Stimulated activated CD8-positive, alpha-beta memory T cell treated with anti-CD3 and anti-CD28 coated beads, Interleukin-7, amount 100 ng/mL, for 1 hour (primary cell): ENCODE measurements around the gene TOM1L2.

Source experiments
- DNase-seq, 2 donors: peaks; one replicate each; pipeline ENCODE4 v3.0.0-alpha.2; 2020; ENCODE audit warnings: low read depth in 2 of 2

TOM1L2 gene

GRCh38 chr17:17836250-17836817 lies 135.9 kb downstream of the TOM1L2 start:
- peak; percentile 93 to 94 for DNase-seq

- DNase-seq: no peak
These were observed 136.6 kb downstream of the TOM1L2 start for GRCh38 chr17:17835415-17836249.

GRCh38 chr17:17834974-17835373 lies 137.2 kb downstream of the TOM1L2 start:
- no peak for DNase-seq

GRCh38 chr17:17833658-17834357 lies 138.4 kb downstream of the TOM1L2 start:
- no peak for DNase-seq

GRCh38 chr17:17832032-17832363 lies 140.2 kb downstream of the TOM1L2 start:
- DNase-seq: no peak

- DNase-seq: no peak
These were observed 140.8 kb downstream of the TOM1L2 start for GRCh38 chr17:17831208-17832031.

GRCh38 chr17:17830740-17831207 lies 141.4 kb downstream of the TOM1L2 start:
- DNase-seq: no peak

GRCh38 chr17:17830269-17830567 lies 142.0 kb downstream of the TOM1L2 start:
- no peak for DNase-seq

- no peak for DNase-seq
These were observed 144.2 kb downstream of the TOM1L2 start for GRCh38 chr17:17827826-17828621.

GRCh38 chr17:17826942-17827785 lies 145.0 kb downstream of the TOM1L2 start:
- DNase-seq: no peak

GRCh38 chr17:17826342-17826713 lies 145.9 kb downstream of the TOM1L2 start:
- DNase-seq: no peak

GRCh38 chr17:17824783-17825614 lies 147.2 kb downstream of the TOM1L2 start:
- DNase-seq: no peak

GRCh38 chr17:17824119-17824782 lies 147.9 kb downstream of the TOM1L2 start:
- no peak for DNase-seq

- peak; percentile 40 to 43 for DNase-seq
These were observed 148.6 kb downstream of the TOM1L2 start for GRCh38 chr17:17823433-17824118.

- no peak for DNase-seq
These were observed 149.6 kb downstream of the TOM1L2 start for GRCh38 chr17:17822616-17823015.

- no peak for DNase-seq
These were observed 150.0 kb downstream of the TOM1L2 start for GRCh38 chr17:17822189-17822588.

GRCh38 chr17:17820463-17821158 lies 151.6 kb downstream of the TOM1L2 start:
- no peak for DNase-seq

- no peak for DNase-seq
These were observed 152.2 kb downstream of the TOM1L2 start for GRCh38 chr17:17820046-17820445.
